GM11168 (cell line): ENCODE results near the gene KDELR3.

Experiments
- in situ Hi-C: fragments of 300-500 bp; cut with MboI; formaldehyde crosslinking; loops from one replicate; pipeline ENCODE4 v1.12.0; 2022; ENCODE audit warnings: low sequenced_read_pairs; ENCODE audit not compliant: unreplicated experiment

KDELR3 gene

GRCh38 chr22:38436629-38437395 is 31.1 kb upstream of the KDELR3 start:
- in situ Hi-C loops: no loop called here

GRCh38 chr22:38437416-38437815 is 30.5 kb upstream of the KDELR3 start:
- in situ Hi-C loops: no loop called here

GRCh38 chr22:38440747-38441350 is 27.0 kb upstream of the KDELR3 start:
- in situ Hi-C loops: no loop called here

- in situ Hi-C loops: no loop called here
Measured at GRCh38 chr22:38441620-38442287, 26.1 kb upstream of the KDELR3 start.

- in situ Hi-C loops: no loop called here
Measured at GRCh38 chr22:38442967-38443627, 24.8 kb upstream of the KDELR3 start.

GRCh38 chr22:38443628-38444521 is 24.0 kb upstream of the KDELR3 start:
- in situ Hi-C loops: no loop called here

GRCh38 chr22:38444783-38445182 is 23.1 kb upstream of the KDELR3 start:
- in situ Hi-C loops: no loop called here

GRCh38 chr22:38446018-38446601 is 21.8 kb upstream of the KDELR3 start:
- in situ Hi-C loops: no loop called here

GRCh38 chr22:38448945-38449745 is 18.8 kb upstream of the KDELR3 start:
- in situ Hi-C loops: no loop called here

GRCh38 chr22:38449776-38450175 is 18.1 kb upstream of the KDELR3 start:
- in situ Hi-C loops: no loop called here

GRCh38 chr22:38450234-38450797 is 17.6 kb upstream of the KDELR3 start:
- in situ Hi-C loops: no loop called here

- in situ Hi-C loops: no loop called here
Measured at GRCh38 chr22:38451404-38451803, 16.5 kb upstream of the KDELR3 start.

GRCh38 chr22:38451864-38452263 is 16.0 kb upstream of the KDELR3 start:
- in situ Hi-C loops: no loop called here

- in situ Hi-C loops: no loop called here
Measured at GRCh38 chr22:38452373-38453065, 15.4 kb upstream of the KDELR3 start.

- in situ Hi-C loops: no loop called here
Measured at GRCh38 chr22:38453066-38453672, 14.7 kb upstream of the KDELR3 start.

GRCh38 chr22:38453996-38454352 is 13.9 kb upstream of the KDELR3 start:
- in situ Hi-C loops: no loop called here

GRCh38 chr22:38454353-38455075 is 13.4 kb upstream of the KDELR3 start:
- in situ Hi-C loops: no loop called here
